ENCODE results near the gene C6orf47. TPM values are rescaled to one million over a fixed set of nuclear protein-coding genes. Genes with fewer than 3 reads are reported as not detected.

C6orf47 gene
- total and polyA plus RNA-seq, 4 donors = 2.0 to 10.8 (median 7.4) TPM

DNA sequence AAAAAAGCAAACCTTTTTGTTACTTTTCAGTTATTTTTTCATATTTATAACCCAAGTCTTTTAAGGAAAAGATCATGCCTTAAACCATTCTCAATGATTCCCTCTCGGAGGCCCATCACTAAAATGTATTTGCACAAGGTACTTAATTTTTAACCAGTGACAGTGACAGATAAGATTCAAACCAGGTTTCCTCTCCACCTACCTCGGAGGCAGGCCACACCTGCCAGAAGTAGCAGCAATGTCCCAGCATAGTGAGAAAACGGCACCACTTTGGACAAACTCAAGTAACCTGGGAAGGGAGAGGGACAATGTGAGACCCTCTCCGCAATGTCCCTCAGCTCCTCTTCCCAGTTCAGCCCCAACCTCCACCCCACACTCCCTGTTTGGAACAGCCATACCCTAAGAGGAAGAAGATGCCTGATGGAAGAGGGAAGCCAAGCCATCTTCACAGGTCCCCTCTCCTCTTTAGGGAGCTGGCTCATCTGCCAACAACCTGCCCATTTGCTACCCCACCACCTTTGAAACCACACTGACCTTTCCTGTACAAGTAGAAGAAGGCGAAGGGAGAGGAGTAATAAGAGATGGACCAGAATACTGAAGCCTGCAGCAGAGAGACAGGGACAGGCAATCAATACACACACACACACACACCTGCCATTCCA is 40.3 kb upstream of the C6orf47 start:
- H3K27me3 ChIP-seq (ENCODE audit: control insufficient read depth in 4 of 4, insufficient read depth in 4 of 4, low read length in 3 of 4) = no peaks in the 10 kb centered on the region
- peaks cover 0 to 17% (median 14%) of the 10 kb centered on the region in 4 donors for H3K4me1 ChIP-seq (ENCODE audit: control insufficient read depth in 4 of 4, insufficient read depth in 4 of 4, low read length in 3 of 4)
- peaks cover 8 to 11% (median 9%) of the 10 kb centered on the region in 4 donors for H3K36me3 ChIP-seq (ENCODE audit: control insufficient read depth in 4 of 4, insufficient read depth in 3 of 4, low read depth in 1 of 4, low read length in 3 of 4)
- no peak overlapping the region for H3K9ac ChIP-seq (ENCODE audit: low read depth in 1 of 2, low read length in 2 of 2)
- no peak overlapping the region for H3K4me3 ChIP-seq (ENCODE audit: low read depth in 1 of 3, low read length in 3 of 3)
- TF ChIP-seq MAX (IDR thresholded peaks at IDR 0.05) (no peak), FOXA2 (IDR thresholded peaks at IDR 0.05) (no peak)
- no peaks in the 10 kb centered on the region for H3K9me3 ChIP-seq (ENCODE audit: control insufficient read depth in 4 of 4, low read length in 3 of 4)
- no peak for DNase-seq (ENCODE audit: low spot score)
- H3K27ac ChIP-seq (ENCODE audit: low read depth in 1 of 2, low read length in 2 of 2) = no peak overlapping the region
- WGBS = 60% methylated on average over 5 of the region's 5 CpGs

GRCh38 chr6:31697555-31697954 is 37.0 kb upstream of the C6orf47 start:
- 77% methylated on average over 3 of the region's 3 CpGs for WGBS
- Histone ChIP-seq H3K27ac (ENCODE audit: low read depth in 1 of 2, low read length in 2 of 2) (no peak overlapping the region), H3K9ac (ENCODE audit: low read depth in 1 of 2, low read length in 2 of 2) (no peak overlapping the region), H3K4me1 (ENCODE audit: control insufficient read depth in 4 of 4, insufficient read depth in 4 of 4, low read length in 3 of 4) (peaks cover 0 to 17% (median 14%) of the 10 kb centered on the region in 4 donors), H3K4me3 (ENCODE audit: low read depth in 1 of 3, low read length in 3 of 3) (no peak overlapping the region), H3K27me3 (ENCODE audit: control insufficient read depth in 4 of 4, insufficient read depth in 4 of 4, low read length in 3 of 4) (no peaks in the 10 kb centered on the region), H3K36me3 (ENCODE audit: control insufficient read depth in 4 of 4, insufficient read depth in 3 of 4, low read depth in 1 of 4, low read length in 3 of 4) (peaks cover 8 to 36% (median 21%) of the 10 kb centered on the region in 4 donors), H3K9me3 (ENCODE audit: control insufficient read depth in 4 of 4, low read length in 3 of 4) (no peaks in the 10 kb centered on the region)
- DNase-seq (ENCODE audit: low spot score) = no peak
- TF ChIP-seq HNF4G (IDR thresholded peaks at IDR 0.05) (no peak), JUND (IDR thresholded peaks at IDR 0.05) (no peak), TAF1 (conservative IDR thresholded peaks at IDR 0.05) (no peak)

- Histone ChIP-seq H3K27ac (ENCODE audit: low read depth in 1 of 2, low read length in 2 of 2) (no peak overlapping the region), H3K27me3 (ENCODE audit: control insufficient read depth in 4 of 4, insufficient read depth in 4 of 4, low read length in 3 of 4) (no peaks in the 10 kb centered on the region), H3K9me3 (ENCODE audit: control insufficient read depth in 4 of 4, low read length in 3 of 4) (no peaks in the 10 kb centered on the region), H3K36me3 (ENCODE audit: control insufficient read depth in 4 of 4, insufficient read depth in 3 of 4, low read depth in 1 of 4, low read length in 3 of 4) (peaks cover 8 to 68% (median 51%) of the 10 kb centered on the region in 4 donors), H3K9ac (ENCODE audit: low read depth in 1 of 2, low read length in 2 of 2) (no peak overlapping the region), H3K4me3 (ENCODE audit: low read depth in 1 of 3, low read length in 3 of 3) (no peak overlapping the region), H3K4me1 (ENCODE audit: control insufficient read depth in 4 of 4, insufficient read depth in 4 of 4, low read length in 3 of 4) (no peaks in the 10 kb centered on the region)
- DNase-seq (ENCODE audit: low spot score) = no peak
- TF ChIP-seq GABPA (IDR thresholded peaks at IDR 0.05 in 1 of 2, conservative IDR thresholded peaks at IDR 0.05 in 1 of 2) (no peak), EGR1 (IDR thresholded peaks at IDR 0.05; ENCODE audit: low read depth in 2 of 2) (no peak), FOXA2 (IDR thresholded peaks at IDR 0.05) (no peak), TAF1 (conservative IDR thresholded peaks at IDR 0.05) (no peak), RXRA (IDR thresholded peaks at IDR 0.05) (no peak), NR2F2 (IDR thresholded peaks at IDR 0.05) (no peak), RAD21 (IDR thresholded peaks at IDR 0.05) (no peak), HNF4G (IDR thresholded peaks at IDR 0.05) (no peak), YY1 (IDR thresholded peaks at IDR 0.05) (no peak)
- 94% methylated on average over 6 of the region's 6 CpGs for WGBS
These were observed 33.0 kb upstream of the C6orf47 start for GRCh38 chr6:31693535-31693934.

- Histone ChIP-seq H3K4me3 (ENCODE audit: low read depth in 1 of 3, low read length in 3 of 3) (no peak overlapping the region), H3K27ac (ENCODE audit: low read depth in 1 of 2, low read length in 2 of 2) (no peak overlapping the region), H3K9me3 (ENCODE audit: control insufficient read depth in 4 of 4, low read length in 3 of 4) (no peaks in the 10 kb centered on the region), H3K4me1 (ENCODE audit: control insufficient read depth in 4 of 4, insufficient read depth in 4 of 4, low read length in 3 of 4) (no peaks in the 10 kb centered on the region), H3K27me3 (ENCODE audit: control insufficient read depth in 4 of 4, insufficient read depth in 4 of 4, low read length in 3 of 4) (no peaks in the 10 kb centered on the region), H3K9ac (ENCODE audit: low read depth in 1 of 2, low read length in 2 of 2) (no peak overlapping the region), H3K36me3 (ENCODE audit: control insufficient read depth in 4 of 4, insufficient read depth in 3 of 4, low read depth in 1 of 4, low read length in 3 of 4) (peaks cover 8 to 74% (median 56%) of the 10 kb centered on the region in 4 donors)
- WGBS = 93% methylated on average over 9 of the region's 9 CpGs
- DNase-seq (ENCODE audit: low spot score) = no peak
- TF ChIP-seq RAD21 (IDR thresholded peaks at IDR 0.05) = no peak
These were observed 32.3 kb upstream of the C6orf47 start for GRCh38 chr6:31692886-31693285.

Measured in liver (tissue), 9 donors.